Activated CD4-positive, alpha-beta T cell treated with anti-CD3 and anti-CD28 coated beads for 4 hours (primary cell): ENCODE results near the gene CTRB2.
"Not testable (repeated sequence)": the region's sequence is repeated elsewhere in the genome, so short reads cannot be mapped to it uniquely, and the experiment has no call there.

ENCODE experiments used
- DNase-seq, 2 donors: peaks; one replicate each; pipeline ENCODE4 v3.0.0-alpha.2; 2020

CTRB2 gene

DNA sequence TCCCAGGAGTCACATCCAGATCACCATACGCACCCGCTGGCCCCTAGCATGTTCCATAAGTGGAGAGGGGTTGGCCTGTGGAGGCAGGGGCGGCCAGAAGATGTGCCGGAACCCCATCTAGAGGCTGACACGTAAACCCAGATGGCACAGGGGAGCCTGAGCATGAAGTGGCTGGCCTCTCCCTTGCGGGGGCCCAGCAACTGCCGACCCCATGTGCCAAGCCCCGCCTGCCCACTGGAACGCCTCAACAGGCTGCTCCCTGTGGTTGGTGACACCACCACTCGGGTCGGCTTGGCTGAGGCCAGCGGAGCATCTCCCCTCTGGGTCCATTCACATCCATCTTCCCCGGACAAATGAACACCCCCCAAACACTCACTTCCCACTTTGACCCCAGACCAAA, 35.0 kb upstream of the CTRB2 start:
- no peak for DNase-seq

DNA sequence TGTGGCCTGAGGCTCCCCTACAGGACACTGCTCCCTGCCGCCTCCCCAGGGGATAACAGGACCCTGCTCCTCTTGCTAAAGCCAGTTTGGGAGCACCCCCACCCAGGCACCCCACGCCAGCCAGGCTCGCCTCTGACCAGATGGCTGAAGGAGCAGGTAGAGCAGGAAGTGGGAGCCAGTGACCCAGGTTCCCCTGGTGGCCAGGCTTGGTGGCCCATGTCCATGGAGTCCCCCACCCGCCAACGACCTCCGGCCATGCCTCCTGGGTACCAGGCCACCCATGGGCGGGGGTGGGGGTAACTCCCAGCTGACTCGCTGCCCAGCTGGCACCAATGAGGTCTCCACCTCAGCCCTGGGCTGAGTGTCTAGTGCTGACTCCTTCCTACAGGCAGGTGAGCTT, 34.5 kb upstream of the CTRB2 start:
- DNase-seq, result no peak

DNA sequence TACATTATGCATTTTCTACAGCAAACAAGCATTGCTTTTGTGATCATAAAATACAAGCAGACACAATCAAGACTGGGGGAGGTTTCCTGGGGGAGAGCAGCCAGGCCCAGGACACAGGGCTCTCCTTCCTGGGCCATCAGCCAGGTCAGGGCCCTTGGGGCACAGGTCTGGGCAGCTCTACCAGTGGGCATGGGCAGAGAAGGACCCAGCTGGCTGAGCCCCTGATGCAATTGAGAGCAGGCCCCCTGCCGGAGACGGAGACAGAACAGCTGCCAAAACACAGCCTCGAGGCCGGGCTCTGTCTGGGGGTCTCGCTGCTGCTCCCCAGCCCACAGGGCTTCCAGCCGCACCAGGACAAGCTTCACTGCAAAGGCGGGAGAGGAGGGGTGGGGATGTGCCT, 33.7 kb upstream of the CTRB2 start:
- DNase-seq, result not testable (repeated sequence)

GRCh38 chr16:75239542-75240122, 32.7 kb upstream of the CTRB2 start:
- no peak for DNase-seq

DNA sequence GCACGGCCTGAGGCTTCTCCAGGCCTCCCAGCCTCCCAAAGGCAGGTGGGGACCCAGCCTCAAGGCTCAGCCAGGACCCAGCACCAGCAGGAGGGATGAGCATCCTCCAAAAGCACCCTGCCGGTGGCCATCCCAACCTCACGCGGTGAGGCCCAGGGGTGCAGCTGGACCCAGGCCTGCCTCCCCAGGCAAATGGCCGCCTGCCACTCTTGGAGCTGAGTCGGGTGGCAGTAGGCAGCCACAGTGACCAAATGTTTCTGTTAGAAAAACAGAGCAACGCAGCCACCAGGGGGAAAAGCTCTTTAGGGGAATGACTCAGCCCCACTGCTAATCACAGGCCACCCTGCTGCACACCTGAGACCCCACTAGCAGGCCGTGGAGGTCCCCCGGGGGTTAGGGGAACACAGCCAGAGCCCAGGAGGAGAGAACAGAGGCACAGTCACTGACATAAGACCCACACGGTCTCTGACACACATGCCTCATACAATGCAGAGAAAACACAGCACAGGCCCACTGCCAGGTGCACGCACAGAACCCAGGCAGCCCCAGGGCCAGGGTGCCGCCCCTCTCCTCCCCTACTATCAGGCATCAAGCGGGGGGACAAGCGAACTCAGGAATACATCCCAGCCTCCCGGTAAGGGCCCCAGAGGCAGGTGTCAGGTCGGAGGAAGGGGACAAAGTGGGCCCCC, 32.0 kb upstream of the CTRB2 start:
- no peak for DNase-seq

GRCh38 chr16:75238132-75238852, 31.3 kb upstream of the CTRB2 start:
- no peak for DNase-seq

DNA sequence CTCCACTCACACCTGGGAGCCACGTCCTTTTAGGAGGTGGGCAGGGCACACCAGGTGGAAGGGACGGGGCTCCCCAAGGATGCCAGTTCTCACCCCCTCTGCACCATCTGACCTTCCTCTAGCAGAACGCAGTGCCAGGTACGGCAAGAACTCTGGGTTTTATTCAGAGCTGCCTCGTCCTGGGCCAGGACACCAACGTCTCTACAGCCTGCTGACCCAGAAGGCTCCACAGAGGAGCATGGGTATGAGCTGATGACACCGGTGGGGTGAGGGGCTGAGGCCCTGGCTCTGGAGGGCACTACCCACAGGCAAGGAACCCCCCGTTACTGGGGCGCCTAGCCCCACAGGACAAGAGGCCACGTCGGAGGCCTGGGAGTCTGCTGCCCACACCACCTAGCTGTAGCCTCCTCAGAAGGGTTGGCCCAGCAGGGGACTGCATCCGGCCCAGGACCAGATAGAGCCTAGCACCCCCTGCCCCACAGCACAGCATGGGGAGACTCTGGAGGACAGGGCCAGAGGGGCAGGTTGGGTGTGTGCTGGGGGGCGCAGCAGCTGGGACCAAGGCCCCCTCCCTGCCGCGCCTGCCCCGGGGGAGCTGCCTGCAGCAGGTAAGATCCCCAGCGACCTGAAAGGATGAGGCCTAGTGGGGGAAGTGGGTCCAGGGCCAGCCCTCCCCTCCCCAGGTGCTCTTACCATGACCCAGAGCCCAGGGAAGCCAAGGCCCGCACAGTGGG, 30.6 kb upstream of the CTRB2 start:
- no peak for DNase-seq

DNA sequence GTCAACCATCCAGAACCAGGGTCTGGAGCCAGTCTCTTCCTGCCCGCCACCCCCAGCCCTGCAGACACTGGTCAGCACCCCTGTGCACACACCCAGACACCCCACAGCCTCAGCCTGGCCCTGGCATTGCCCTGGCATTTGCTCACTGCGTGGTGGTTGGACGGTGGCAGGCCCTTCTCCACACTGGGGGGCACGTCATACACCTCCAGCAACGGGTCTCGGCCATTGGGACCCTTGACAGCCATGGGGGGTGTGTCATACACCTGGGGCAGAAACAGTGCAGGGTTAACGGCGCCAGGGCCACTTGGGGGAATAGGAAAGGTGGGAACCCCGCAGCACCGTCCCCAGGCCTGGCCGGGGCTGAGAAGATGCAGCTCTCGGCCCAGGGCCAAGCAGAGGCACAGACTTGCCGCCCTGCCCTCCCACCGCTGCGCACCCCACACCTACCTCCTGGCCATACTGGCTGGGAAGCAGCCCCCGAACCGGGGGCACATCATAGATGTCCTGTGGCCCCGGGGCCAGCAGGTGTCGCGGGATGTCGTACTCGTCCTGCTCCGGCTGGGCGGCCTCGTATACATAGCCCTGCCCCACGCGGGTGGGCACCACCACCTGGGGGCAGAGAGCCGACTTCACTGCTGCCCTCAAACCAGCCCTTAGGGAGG, 29.9 kb upstream of the CTRB2 start:
- no peak for DNase-seq

DNA sequence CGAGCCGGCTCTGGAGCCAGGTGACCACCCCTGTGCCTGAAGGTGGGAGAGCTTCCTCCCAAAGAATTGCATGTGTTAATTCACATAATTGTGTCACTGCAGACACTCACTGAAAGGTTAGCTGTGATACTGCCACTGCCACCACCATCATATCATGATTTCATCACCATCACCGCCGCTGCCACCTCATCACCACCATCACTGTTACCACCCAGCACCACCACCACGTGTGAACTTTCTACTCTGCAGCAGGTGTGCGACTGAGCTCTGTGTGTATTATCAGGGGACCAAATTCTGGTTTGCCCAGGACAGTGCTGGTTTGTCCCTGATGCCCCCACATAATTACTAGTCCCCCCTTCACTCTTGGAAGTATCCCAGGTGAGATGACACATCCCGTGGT, 29.3 kb upstream of the CTRB2 start:
- DNase-seq, result no peak

DNA sequence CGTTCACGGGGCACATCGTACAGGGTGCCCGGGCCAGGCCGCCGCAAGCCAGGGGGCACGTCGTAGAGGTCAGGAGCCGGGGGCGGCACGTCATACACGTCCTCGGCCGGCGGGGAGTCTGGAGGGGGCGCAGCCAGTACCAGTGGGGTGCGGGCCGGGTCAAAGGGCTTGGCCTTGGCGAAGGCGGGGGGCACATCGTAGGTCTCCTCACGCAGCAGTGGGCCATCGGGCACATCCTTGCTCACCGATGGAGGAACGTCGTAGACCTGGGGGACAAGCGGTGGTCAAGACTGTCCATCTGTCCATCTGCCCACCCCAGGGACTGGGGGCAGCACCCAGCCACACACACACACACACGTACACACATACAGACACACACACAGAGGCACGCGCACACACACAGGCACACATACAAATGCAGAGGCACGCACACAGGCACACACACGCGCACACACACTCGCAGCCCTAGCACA, 28.8 kb upstream of the CTRB2 start:
- no peak for DNase-seq

GRCh38 chr16:75234856-75235696, 28.1 kb upstream of the CTRB2 start:
- no peak for DNase-seq

DNA sequence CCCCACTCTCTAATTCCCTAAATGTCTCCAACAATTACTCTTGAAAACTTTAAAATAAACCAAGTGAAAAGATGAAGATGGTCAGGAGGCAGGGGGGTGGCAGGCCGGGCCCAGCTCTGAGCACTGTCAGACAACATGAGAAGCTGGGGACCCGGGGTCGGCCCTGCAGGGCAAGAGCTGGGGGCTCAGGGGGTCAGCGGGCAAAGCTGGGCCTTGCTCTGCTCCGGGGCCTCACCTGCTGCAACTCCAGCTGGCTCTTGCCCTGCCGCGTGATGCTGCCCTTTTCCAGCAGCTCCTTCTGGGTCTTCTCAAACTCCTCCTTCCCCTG, 26.6 kb upstream of the CTRB2 start:
- DNase-seq, result no peak

DNA sequence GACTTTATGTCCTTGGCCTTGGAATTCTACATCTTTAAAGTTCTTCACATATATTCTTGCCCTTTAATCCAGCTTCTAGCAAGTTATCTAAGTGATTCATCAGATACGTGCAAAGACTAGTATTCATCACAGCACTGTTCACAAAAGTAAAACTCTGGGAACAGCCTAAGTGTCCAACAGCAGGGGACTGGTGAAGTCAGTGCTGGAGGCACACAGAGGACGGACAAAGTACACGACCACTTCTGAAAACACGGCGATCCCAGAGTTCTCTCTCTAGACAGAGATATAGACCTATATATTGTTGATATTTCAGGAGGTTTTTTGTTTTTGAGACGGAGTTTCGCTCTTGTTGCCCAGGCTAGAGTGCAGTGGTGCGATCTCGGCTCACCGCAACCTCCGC, 24.6 kb upstream of the CTRB2 start:
- DNase-seq, result no peak

DNA sequence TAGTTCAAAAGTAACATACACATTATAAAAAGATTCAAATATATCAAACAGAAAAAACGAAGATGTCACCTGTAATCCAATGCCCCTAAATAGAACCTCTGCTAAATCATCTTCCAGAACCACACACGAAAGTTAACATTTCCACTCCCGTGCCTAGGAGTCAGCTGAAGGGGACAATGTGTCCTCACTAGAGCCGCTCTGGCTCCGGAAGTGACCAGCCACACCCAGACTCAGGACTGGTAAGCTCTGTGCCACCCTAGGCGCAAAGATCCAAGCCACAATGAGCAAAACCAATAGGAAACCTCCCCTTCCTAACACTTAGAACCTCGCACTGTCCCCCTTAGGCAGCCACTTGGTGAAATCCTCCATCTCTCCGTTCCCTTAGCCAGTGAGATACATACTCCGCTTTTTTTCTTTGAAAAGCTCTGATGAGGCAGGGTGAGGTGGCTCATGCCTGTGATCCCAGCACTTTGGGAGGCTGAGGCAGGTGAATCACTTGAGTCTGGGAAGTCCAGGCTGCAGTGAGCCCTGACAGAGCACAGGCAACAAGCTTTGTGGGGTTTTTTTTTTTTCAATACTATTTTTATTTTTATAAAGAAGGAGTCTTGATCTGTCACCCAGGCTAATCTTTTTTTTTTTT, 23.6 kb upstream of the CTRB2 start:
- DNase-seq, result no peak

GRCh38 chr16:75229172-75230031, 22.4 kb upstream of the CTRB2 start:
- DNase-seq, result no peak

DNA sequence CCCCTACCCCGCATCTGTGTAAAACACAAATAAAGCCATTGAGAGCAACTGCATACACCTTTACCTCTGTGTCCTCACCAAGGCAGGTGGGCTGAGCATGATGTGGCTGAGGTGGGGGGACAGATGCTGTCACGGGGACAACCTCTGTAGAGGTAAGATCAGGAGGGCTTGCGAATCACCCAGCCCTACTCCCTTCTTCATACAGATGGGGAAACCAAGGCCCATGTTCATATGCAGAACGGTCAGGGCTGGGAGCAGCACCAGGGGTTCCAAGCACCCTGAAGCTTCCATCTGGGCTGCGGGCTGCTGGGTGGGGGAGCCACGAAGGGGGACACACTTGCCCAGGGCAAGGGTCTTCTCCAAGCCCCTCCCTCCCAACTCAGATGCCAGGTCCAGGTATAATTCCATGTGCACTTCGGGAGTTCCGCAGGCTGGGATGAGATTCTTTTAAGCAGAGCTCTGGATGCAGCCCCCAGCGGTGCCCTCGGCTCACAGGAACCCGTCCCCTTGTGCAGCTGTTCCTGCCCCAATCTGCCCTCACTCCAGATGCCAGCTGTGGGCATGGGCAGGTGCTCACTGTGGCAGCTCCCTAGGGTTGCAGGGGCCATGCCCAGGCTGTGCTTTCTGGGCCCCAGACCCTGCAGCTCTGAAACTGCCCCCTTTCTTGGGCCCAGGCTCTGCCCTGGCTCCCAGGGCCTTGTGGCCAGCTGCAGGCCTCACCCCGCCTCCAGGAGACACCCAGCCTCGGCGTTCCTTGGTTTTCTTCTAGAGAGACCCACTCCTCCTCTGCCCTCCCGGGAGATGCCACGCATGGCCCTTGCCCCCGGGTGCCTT, 21.4 kb upstream of the CTRB2 start:
- DNase-seq, result no peak

DNA sequence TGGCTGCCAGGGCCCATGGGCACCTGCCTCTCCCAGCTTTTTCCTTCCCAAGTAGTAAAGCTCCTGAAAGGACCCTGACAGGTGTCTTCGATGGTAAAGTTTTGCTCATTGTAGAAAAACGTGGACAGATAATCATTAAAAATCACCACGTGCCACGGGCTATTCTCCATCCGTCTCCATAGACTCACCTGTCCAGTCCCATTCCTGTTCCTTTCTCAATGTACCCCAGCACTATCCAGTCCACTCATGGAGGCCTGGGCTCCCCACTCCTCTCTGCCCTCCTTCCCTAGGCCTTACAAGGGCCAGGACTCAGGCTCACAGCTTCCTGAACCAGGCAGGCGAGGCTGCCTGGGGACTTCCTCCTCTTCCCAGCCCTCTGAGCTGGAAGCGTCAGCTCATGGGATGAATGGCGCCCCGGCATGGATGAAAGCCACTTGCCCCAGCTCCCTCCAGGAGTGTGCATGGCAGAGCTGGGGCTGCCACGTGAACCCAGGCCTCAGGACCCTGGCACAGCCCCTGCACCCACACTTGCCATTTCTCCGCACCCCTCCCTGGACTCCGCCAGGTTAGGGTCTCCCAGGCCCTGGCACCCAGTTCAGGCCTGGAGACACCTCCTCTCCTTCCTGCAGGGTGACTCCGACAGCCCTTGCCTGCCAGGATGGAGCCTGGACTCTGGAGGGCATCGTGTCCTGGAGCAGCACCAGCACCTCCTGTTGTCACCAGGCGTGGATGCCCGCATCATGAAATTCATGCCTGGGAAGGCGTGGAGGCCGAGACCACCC, 20.6 kb upstream of the CTRB2 start:
- no peak for DNase-seq

GRCh38 chr16:75226550-75227360, 19.8 kb upstream of the CTRB2 start:
- DNase-seq, result no peak
